ENCODE data around the gene GFER. TPM values are rescaled to one million over a fixed set of nuclear protein-coding genes. Genes with fewer than 3 reads are reported as not detected.

Gene GFER
- total RNA-seq, 1 donor from 2014 or later = 31.6 TPM

- intact Hi-C loops (cut with micrococcal nuclease) = no loop called here
- peaks cover 22% of the 10 kb centered on the region for H3K4me1 Mint-ChIP-seq
- H3K4me3 Mint-ChIP-seq = no peak overlapping the region
- no peak for TF ChIP-seq CTCF (IDR thresholded peaks at IDR 0.05)
- ChIA-PET CTCF (interaction anchor here (1.7 kb wide), 1 partner anchor 115 kb away, joined by 6 read pairs; no protein-coding TSS in a partner anchor), POLR2A (interaction anchor here (2.1 kb wide), 1 partner anchor 130 kb away, joined by 13 read pairs; the partner anchor contains the start of gene TRAF7)
- H3K27ac Mint-ChIP-seq = no peak overlapping the region
- H3K36me3 Mint-ChIP-seq (ENCODE audit: low read depth) = no peaks in the 10 kb centered on the region
- no peak for DNase-seq
- no peaks in the 10 kb centered on the region for H3K9me3 Mint-ChIP-seq
- no peak for ATAC-seq (ENCODE audit: low read depth)
- peaks cover 21% of the 10 kb centered on the region for H3K27me3 Mint-ChIP-seq
Observed at GRCh38 chr16:2025251-2025650, 41.3 kb downstream of the GFER start.

- ChIA-PET CTCF (interaction anchor here (0.6 to 1.7 kb wide), 2 partner anchors 82 to 115 kb away, joined by 4 to 6 read pairs; no protein-coding TSS in a partner anchor), POLR2A (no interaction called here)
- H3K27ac Mint-ChIP-seq = no peak overlapping the region
- no peak for DNase-seq
- intact Hi-C loops (cut with micrococcal nuclease) = no loop called here
- peaks cover 17% of the 10 kb centered on the region for H3K27me3 Mint-ChIP-seq
- peak overlapping the region; percentile 61 for H3K4me3 Mint-ChIP-seq
- no peak for TF ChIP-seq CTCF (IDR thresholded peaks at IDR 0.05)
- no peak for ATAC-seq (ENCODE audit: low read depth)
- H3K36me3 Mint-ChIP-seq (ENCODE audit: low read depth) = no peaks in the 10 kb centered on the region
- peaks cover 19% of the 10 kb centered on the region for H3K4me1 Mint-ChIP-seq
- no peaks in the 10 kb centered on the region for H3K9me3 Mint-ChIP-seq
Observed at GRCh38 chr16:2025878-2026460, 42.0 kb downstream of the GFER start.

- Mint-ChIP-seq H3K9me3 (no peaks in the 10 kb centered on the region), H3K27me3 (peaks cover 16% of the 10 kb centered on the region), H3K4me1 (peaks cover 19% of the 10 kb centered on the region), H3K36me3 (ENCODE audit: low read depth) (no peaks in the 10 kb centered on the region), H3K27ac (no peak within 1 kb of the TSS), H3K4me3 (peak within 1 kb of the TSS; percentile 69)
- ChIA-PET CTCF (interaction anchor here (0.6 to 1.8 kb wide), 2 partner anchors 83 to 114 kb away, joined by 4 to 7 read pairs; no protein-coding TSS in a partner anchor), POLR2A (interaction anchor here (1.0 to 1.6 kb wide), 2 partner anchors 21 to 129 kb away, joined by 4 to 12 read pairs; partner anchors contain the start of genes NTHL1, TRAF7 and TSC2)
- peak; percentile 37 for DNase-seq
- ATAC-seq (ENCODE audit: low read depth) = no peak
- intact Hi-C loops (cut with micrococcal nuclease) = no loop called here
- TF ChIP-seq CTCF (IDR thresholded peaks at IDR 0.05) = no peak
Observed at GRCh38 chr16:2026461-2027023, 42.5 kb downstream of the GFER start, which contains the start of gene NHERF2. NHERF2 (plus strand) TSS chr16:2026902; CDS start chr16:2027006, 104 bp downstream.

GRCh38 chr16:2027024-2028010 is 43.3 kb downstream of the GFER start:
- Mint-ChIP-seq H3K4me3 (peak overlapping the region; percentile 69), H3K4me1 (peaks cover 20% of the 10 kb centered on the region), H3K27ac (no peak overlapping the region), H3K27me3 (peaks cover 13% of the 10 kb centered on the region), H3K36me3 (ENCODE audit: low read depth) (no peaks in the 10 kb centered on the region), H3K9me3 (no peaks in the 10 kb centered on the region)
- intact Hi-C loops (cut with micrococcal nuclease) = no loop called here
- DNase-seq (no peak), ATAC-seq (ENCODE audit: low read depth) (no peak)
- CTCF ChIA-PET = interaction anchor here (0.6 to 1.8 kb wide), 2 partner anchors 84 to 113 kb away, joined by 4 to 7 read pairs; no protein-coding TSS in a partner anchor
- POLR2A ChIA-PET = interaction anchor here (0.6 to 1.6 kb wide), 4 partner anchors 20 to 128 kb away, joined by 3 to 12 read pairs (median 4); partner anchors contain the start of genes NTHL1, RPS2, TRAF7 and TSC2
- TF ChIP-seq CTCF (IDR thresholded peaks at IDR 0.05) = no peak
